ENCODE measurements around the gene FLYWCH1. TPM values are rescaled to one million over a fixed set of nuclear protein-coding genes. Genes with fewer than 3 reads are reported as not detected.

FLYWCH1 gene
- polyA plus RNA-seq, 3 donors: 5.0 to 42.7 (median 7.1) TPM

DNA sequence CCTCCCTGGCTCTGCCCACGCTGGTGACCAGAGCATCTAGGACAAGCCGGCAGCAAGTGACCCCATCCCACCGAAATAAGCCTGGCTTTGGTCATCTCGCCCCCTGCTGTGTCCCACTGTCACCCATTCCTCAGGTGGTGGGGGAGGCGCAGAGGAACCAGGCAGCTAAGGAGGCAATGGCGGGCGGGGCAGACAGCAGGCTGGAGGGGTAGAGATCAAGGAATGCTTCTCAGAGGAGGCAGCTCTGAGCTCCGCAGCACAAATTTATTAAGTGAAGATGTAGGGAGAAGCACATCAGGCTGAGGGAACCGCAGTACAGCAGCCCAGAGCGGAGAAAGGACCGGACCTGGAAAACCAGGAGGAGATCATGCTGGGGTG, 44.8 kb downstream of the FLYWCH1 start:
- Histone ChIP-seq H4K20me1 (ENCODE audit: insufficient read depth, low read length) (no peaks in the 10 kb centered on the region), H3K79me2 (ENCODE audit: insufficient read depth, low read length) (no peaks in the 10 kb centered on the region), H3K4me3 (replicated peaks in 1 of 3; ENCODE audit: low read depth in 2 of 3, low read length in 3 of 3) (peak overlapping the region in 1 of 3 experiments; percentile 47), H2AFZ (ENCODE audit: insufficient read depth, low read depth, low read length, poor library complexity, severe bottlenecking) (peak overlapping the region; percentile 81), H3K27me3 (ENCODE audit: control insufficient read depth in 2 of 2, insufficient read depth in 2 of 2, low read length in 2 of 2) (peaks cover 0 to 6% of the 10 kb centered on the region in 2 donors), H3K36me3 (replicated peaks in 1 of 2; ENCODE audit: control insufficient read depth in 1 of 2, insufficient read depth in 2 of 2, low read length in 2 of 2) (no peaks in the 10 kb centered on the region), H3K4me1 (ENCODE audit: control insufficient read depth in 1 of 2, insufficient read depth in 2 of 2, low read length in 2 of 2) (peaks cover 13 to 15% of the 10 kb centered on the region in 2 donors), H3K9me3 (replicated peaks in 1 of 2; ENCODE audit: control insufficient read depth in 1 of 2, insufficient read depth in 1 of 2, low read length in 2 of 2) (no peaks in the 10 kb centered on the region), H3K27ac (ENCODE audit: low read depth in 1 of 2, low read length in 2 of 2) (no peak overlapping the region), H3K4me2 (replicated peaks; ENCODE audit: extremely low read depth, low read length, poor library complexity, severe bottlenecking) (peak overlapping the region; percentile 54), H3K9ac (ENCODE audit: insufficient read depth, low read length, poor library complexity, severe bottlenecking) (peak overlapping the region; percentile 25)
- Mint-ChIP-seq H3K36me3 (no peaks in the 10 kb centered on the region), H3K4me1 (peaks cover 12% of the 10 kb centered on the region), H3K27me3 (ENCODE audit: low read depth in 3 of 3) (peaks cover 4 to 30% (median 23%) of the 10 kb centered on the region in 3 donors), H3K27ac (no peak overlapping the region), H3K4me3 (no peak overlapping the region), H3K9me3 (peaks cover 0 to 2% (median 0%) of the 10 kb centered on the region in 7 donors)
- no peak for DNase-seq
- WGBS (ENCODE audit: insufficient coverage): 85% methylated on average over 8 of the region's 11 CpGs
- intact Hi-C loops (cut with micrococcal nuclease): no loop called here
- TF ChIP-seq, protein P1, sequence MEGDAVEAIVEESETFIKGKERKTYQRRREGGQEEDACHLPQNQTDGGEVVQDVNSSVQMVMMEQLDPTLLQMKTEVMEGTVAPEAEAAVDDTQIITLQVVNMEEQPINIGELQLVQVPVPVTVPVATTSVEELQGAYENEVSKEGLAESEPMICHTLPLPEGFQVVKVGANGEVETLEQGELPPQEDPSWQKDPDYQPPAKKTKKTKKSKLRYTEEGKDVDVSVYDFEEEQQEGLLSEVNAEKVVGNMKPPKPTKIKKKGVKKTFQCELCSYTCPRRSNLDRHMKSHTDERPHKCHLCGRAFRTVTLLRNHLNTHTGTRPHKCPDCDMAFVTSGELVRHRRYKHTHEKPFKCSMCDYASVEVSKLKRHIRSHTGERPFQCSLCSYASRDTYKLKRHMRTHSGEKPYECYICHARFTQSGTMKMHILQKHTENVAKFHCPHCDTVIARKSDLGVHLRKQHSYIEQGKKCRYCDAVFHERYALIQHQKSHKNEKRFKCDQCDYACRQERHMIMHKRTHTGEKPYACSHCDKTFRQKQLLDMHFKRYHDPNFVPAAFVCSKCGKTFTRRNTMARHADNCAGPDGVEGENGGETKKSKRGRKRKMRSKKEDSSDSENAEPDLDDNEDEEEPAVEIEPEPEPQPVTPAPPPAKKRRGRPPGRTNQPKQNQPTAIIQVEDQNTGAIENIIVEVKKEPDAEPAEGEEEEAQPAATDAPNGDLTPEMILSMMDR (IDR thresholded peaks at IDR 0.05): no peak

DNA sequence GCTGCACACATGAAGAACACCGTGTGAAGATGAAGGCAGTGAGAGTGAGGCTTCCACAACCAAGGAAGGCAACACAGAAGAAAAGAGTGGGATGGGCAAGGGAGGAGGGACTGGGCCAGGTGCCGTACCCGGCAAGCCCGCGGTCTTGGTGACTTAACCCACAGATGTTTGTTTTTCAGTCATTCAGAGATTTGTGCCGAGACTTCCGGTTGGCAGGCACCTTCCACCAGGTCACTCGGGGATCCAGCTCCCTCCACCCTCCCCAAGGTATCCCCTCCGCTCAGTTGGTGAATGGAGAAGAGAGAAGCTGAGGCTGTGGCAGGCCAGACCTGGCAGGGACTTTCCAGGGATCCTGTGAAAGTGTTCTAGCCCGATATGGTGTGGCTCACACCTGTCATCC, 47.5 kb downstream of the FLYWCH1 start:
- peak overlapping the region in 1 of 2 donors; percentile 24 for H3K4me3 Mint-ChIP-seq
- H3K4me1 Mint-ChIP-seq: peaks cover 24% of the 10 kb centered on the region
- Histone ChIP-seq H3K4me3 (replicated peaks in 1 of 3; ENCODE audit: low read depth in 2 of 3, low read length in 3 of 3) (no peak overlapping the region), H3K9me3 (replicated peaks in 1 of 2; ENCODE audit: control insufficient read depth in 1 of 2, insufficient read depth in 1 of 2, low read length in 2 of 2) (no peaks in the 10 kb centered on the region), H3K36me3 (replicated peaks in 1 of 2; ENCODE audit: control insufficient read depth in 1 of 2, insufficient read depth in 2 of 2, low read length in 2 of 2) (no peaks in the 10 kb centered on the region), H3K79me2 (ENCODE audit: insufficient read depth, low read length) (no peaks in the 10 kb centered on the region), H3K4me1 (ENCODE audit: control insufficient read depth in 1 of 2, insufficient read depth in 2 of 2, low read length in 2 of 2) (peaks cover 24 to 31% of the 10 kb centered on the region in 2 donors), H3K27ac (ENCODE audit: low read depth in 1 of 2, low read length in 2 of 2) (no peak overlapping the region), H3K4me2 (replicated peaks; ENCODE audit: extremely low read depth, low read length, poor library complexity, severe bottlenecking) (no peak overlapping the region), H3K27me3 (ENCODE audit: control insufficient read depth in 2 of 2, insufficient read depth in 2 of 2, low read length in 2 of 2) (peaks cover 11 to 32% of the 10 kb centered on the region in 2 donors), H2AFZ (ENCODE audit: insufficient read depth, low read depth, low read length, poor library complexity, severe bottlenecking) (no peak overlapping the region), H4K20me1 (ENCODE audit: insufficient read depth, low read length) (peaks cover 9% of the 10 kb centered on the region), H3K9ac (ENCODE audit: insufficient read depth, low read length, poor library complexity, severe bottlenecking) (no peak overlapping the region)
- intact Hi-C loops (cut with micrococcal nuclease): no loop called here
- 94% methylated on average over 2 of the region's 10 CpGs for WGBS (ENCODE audit: insufficient coverage)
- H3K36me3 Mint-ChIP-seq: no peaks in the 10 kb centered on the region
- H3K27ac Mint-ChIP-seq: no peak overlapping the region
- peak in 1 of 3 donors; percentile 1 for DNase-seq
- TF ChIP-seq, protein P1 (IDR thresholded peaks at IDR 0.05): no peak
- peaks cover 0 to 6% (median 2%) of the 10 kb centered on the region in 7 donors for H3K9me3 Mint-ChIP-seq
- peaks cover 26 to 54% (median 45%) of the 10 kb centered on the region in 3 donors for H3K27me3 Mint-ChIP-seq (ENCODE audit: low read depth in 3 of 3)

Measured in CD14-positive monocyte (primary cell).